GM12873 (cell line): ENCODE measurements around the gene MKNK1.
A peak's percentile ranks its signal among the peaks of the same experiment; 100 is the strongest.

Experiments
- CTCF ChIP-seq: IDR thresholded peaks from 2 replicates; pipeline ENCODE4 v1.5.1; 2012; ENCODE audit warnings: low read depth, mild to moderate bottlenecking, moderate library complexity, low read length, control low read depth; ENCODE audit not compliant: insufficient read depth; ENCODE audit errors: missing control alignments

The MKNK1 gene

GRCh38 chr1:46550751-46551231, 53.3 kb downstream of the MKNK1 start:
- TF ChIP-seq CTCF, result no peak

GRCh38 chr1:46549697-46550681, 54.1 kb downstream of the MKNK1 start:
- no peak for TF ChIP-seq CTCF

GRCh38 chr1:46547481-46548383, 56.3 kb downstream of the MKNK1 start:
- TF ChIP-seq CTCF, result peak; percentile 48

- TF ChIP-seq CTCF, result no peak
Observed at GRCh38 chr1:46546210-46546609, 57.9 kb downstream of the MKNK1 start.

- no peak for TF ChIP-seq CTCF
Observed at GRCh38 chr1:46545784-46546183, 58.3 kb downstream of the MKNK1 start.

GRCh38 chr1:46544561-46545240, 59.4 kb downstream of the MKNK1 start:
- no peak for TF ChIP-seq CTCF
